Activated CD4-positive, alpha-beta T cell treated with anti-CD3 and anti-CD28 coated beads for 48 hours (primary cell): ENCODE measurements around the gene CACNG4.

Experiments
- DNase-seq: peaks from one replicate; pipeline ENCODE4 v3.0.0-alpha.2; 2020

The CACNG4 gene

GRCh38 chr17:66985338-66986237 lies 21.1 kb downstream of the CACNG4 start:
- DNase-seq, result no peak

GRCh38 chr17:66986659-66987058 lies 22.2 kb downstream of the CACNG4 start:
- DNase-seq, result no peak

- DNase-seq, result no peak
Measured at GRCh38 chr17:66987059-66987616, 22.6 kb downstream of the CACNG4 start.

GRCh38 chr17:66988069-66988798 lies 23.7 kb downstream of the CACNG4 start:
- no peak for DNase-seq

GRCh38 chr17:66989076-66989475 lies 24.6 kb downstream of the CACNG4 start:
- DNase-seq, result no peak

GRCh38 chr17:66989579-66989978 lies 25.1 kb downstream of the CACNG4 start:
- no peak for DNase-seq

- no peak for DNase-seq
Measured at GRCh38 chr17:66990047-66990446, 25.5 kb downstream of the CACNG4 start.

GRCh38 chr17:66992911-66993442 lies 28.5 kb downstream of the CACNG4 start:
- DNase-seq, result no peak

- no peak for DNase-seq
Measured at GRCh38 chr17:66994361-66994760, 29.9 kb downstream of the CACNG4 start.

GRCh38 chr17:66994930-66995535 lies 30.5 kb downstream of the CACNG4 start:
- DNase-seq, result no peak

- no peak for DNase-seq
Measured at GRCh38 chr17:66995944-66996343, 31.4 kb downstream of the CACNG4 start.

- DNase-seq, result no peak
Measured at GRCh38 chr17:66996926-66997325, 32.4 kb downstream of the CACNG4 start.

GRCh38 chr17:67003231-67003630 lies 38.7 kb downstream of the CACNG4 start:
- DNase-seq, result no peak

GRCh38 chr17:67004181-67004580 lies 39.7 kb downstream of the CACNG4 start:
- DNase-seq, result no peak

- no peak for DNase-seq
Measured at GRCh38 chr17:67007266-67007665, 42.8 kb downstream of the CACNG4 start.

- DNase-seq, result no peak
Measured at GRCh38 chr17:67008101-67008500, 43.6 kb downstream of the CACNG4 start.

GRCh38 chr17:67011527-67012175 lies 47.1 kb downstream of the CACNG4 start:
- DNase-seq, result no peak

- no peak for DNase-seq
Measured at GRCh38 chr17:67013891-67014290, 49.4 kb downstream of the CACNG4 start.

GRCh38 chr17:67015001-67015400 lies 50.5 kb downstream of the CACNG4 start:
- DNase-seq, result no peak

- no peak for DNase-seq
Measured at GRCh38 chr17:67016039-67016762, 51.7 kb downstream of the CACNG4 start.

GRCh38 chr17:67017910-67018309 lies 53.4 kb downstream of the CACNG4 start:
- DNase-seq, result no peak
